Right lobe of liver (tissue), 6 donors: ENCODE measurements around the gene ADARB2. TPM values are rescaled to one million over a fixed set of nuclear protein-coding genes. Genes with fewer than 3 reads are reported as not detected.

Experiments used
- ATAC-seq, 4 donors: fragments of 200-7000 bp; cut with Tn5 transposase; one replicate each; pipeline ENCODE4 v1.9.1; 2020; ENCODE audit warnings: mild to moderate bottlenecking in 4 of 4, moderate library complexity in 4 of 4
- DNase-seq, 3 donors: peaks; one replicate each; pipeline ENCODE4 v3.0.0-alpha.2; 2020
- H3K27ac ChIP-seq, 3 donors: fragments of 200-600 bp; one replicate each; pipeline ENCODE4 v1.8.0; 2022
- H3K27me3 ChIP-seq, 2 donors: fragments of 200-600 bp; one replicate each; pipeline ENCODE4 v1.8.0; 2022
- H3K36me3 ChIP-seq, 4 donors: fragments of 200-600 bp; sonication (generic) in 1 of 4; one replicate each; pipeline versions ENCODE4 v1.5.1 to v1.8.0; 2017 to 2022; ENCODE audit warnings: control low read depth in 1 of 4
- H3K4me1 ChIP-seq, 4 donors: fragments of 200-600 bp; sonication (generic) in 1 of 4; one replicate each; pipeline versions ENCODE4 v1.5.1 to v1.8.0; 2017 to 2022; ENCODE audit warnings: control low read depth in 1 of 4
- H3K4me3 ChIP-seq, 3 donors: fragments of 200-600 bp; one replicate each; pipeline ENCODE4 v1.8.0; 2022
- H3K9me3 ChIP-seq, 4 donors: fragments of 200-600 bp; sonication (generic) in 1 of 4; one replicate each; pipeline versions ENCODE4 v1.5.1 to v1.8.0; 2017 to 2022; ENCODE audit warnings: control low read depth in 1 of 4
- CTCF ChIP-seq, 4 donors: fragments of 200-600 bp in 3 of 4; fragments of 450-650 bp in 1 of 4; IDR thresholded peaks; one replicate each; pipeline versions ENCODE4 v1.5.1 to v1.8.0; 2016 to 2022; ENCODE audit warnings: antibody characterized with exemption in 4 of 4, mild to moderate bottlenecking in 2 of 4
- POLR2A ChIP-seq: fragments of 450-650 bp; IDR thresholded peaks from one replicate; pipeline ENCODE4 v1.6.1; 2017; ENCODE audit warnings: antibody characterized with exemption, mild to moderate bottlenecking
- WGBS: methylation state at CpG from one replicate; pipeline ENCODE4 v1.1.6; 2018; ENCODE audit warnings: low coverage, low lambda C conversion rate; ENCODE audit not compliant: insufficient coverage; ENCODE audit errors: missing lambda C conversion rate; 5-methylcytosine and 5-hydroxymethylcytosine counted together
- intact Hi-C, 2 donors: fragments of 100-400 bp; cut with DNase I; formaldehyde crosslinking; loops; one replicate each; pipeline versions ENCODE4 v1.11.2 to v1.14.1; 2022
- total RNA-seq, 6 experiments: library from RNA; depleted of rRNA in 2 of 6; stranded (reverse); fragments of >200 nt in 2 of 6; fragmentation: NEBNext Ultra II Directional in 3 of 6; extraction: Animal tissue kit (Norgen Biotek cat#: 25700) in 3 of 6; gene quantifications; one replicate each; pipeline versions ENCODE4 v1.1.0 to v1.2.4, GENCODE V29; 2016 to 2023
- donor health status: DM: no; HTN: yes; CAD: no.
- donor health status: DM: no; HTN: no; CAD: no.
- donor health status: DM: no; HTN: no; CAD: no.
- donor health status: DM: no; HTN: yes; CAD: no.
- donor health status: DM: no; HTN: yes; CAD: no.

Gene ADARB2
- total RNA-seq, 6 experiments from 2014 or later, result 0.07 to 0.68 (median 0.42) TPM

DNA sequence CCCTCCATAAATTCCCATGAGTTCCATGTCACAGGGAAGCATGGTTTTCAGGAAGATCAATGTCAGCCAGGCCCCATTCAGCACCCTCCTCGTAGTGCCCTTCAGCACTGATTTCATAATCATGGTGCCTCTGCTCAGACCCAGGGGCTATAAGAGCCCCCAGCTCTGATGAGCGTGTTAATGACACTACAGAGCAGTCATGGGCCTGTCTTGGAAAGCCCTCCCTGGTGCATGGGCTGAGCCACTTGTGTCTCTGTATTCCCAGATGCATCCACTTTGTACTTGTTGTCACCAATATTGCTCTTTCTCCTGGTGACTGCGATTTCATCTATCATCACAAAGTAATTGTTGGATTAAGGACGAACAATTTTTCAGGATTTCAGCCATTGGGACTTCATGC lies 154.6 kb downstream of the ADARB2 start:
- no peaks in the 10 kb centered on the region for H3K27me3 ChIP-seq
- DNase-seq, result no peak
- no peaks in the 10 kb centered on the region for H3K4me1 ChIP-seq
- intact Hi-C loops, result no loop called here
- no peaks in the 10 kb centered on the region for H3K36me3 ChIP-seq
- ATAC-seq, result no peak
- H3K27ac ChIP-seq, result no peak overlapping the region
- WGBS, result 46% methylated on average over 3 of the region's 4 CpGs
- no peak overlapping the region for H3K4me3 ChIP-seq
- TF ChIP-seq POLR2A (no peak), CTCF (IDR thresholded peaks at IDR 0.05) (no peak)
- H3K9me3 ChIP-seq, result no peaks in the 10 kb centered on the region

DNA sequence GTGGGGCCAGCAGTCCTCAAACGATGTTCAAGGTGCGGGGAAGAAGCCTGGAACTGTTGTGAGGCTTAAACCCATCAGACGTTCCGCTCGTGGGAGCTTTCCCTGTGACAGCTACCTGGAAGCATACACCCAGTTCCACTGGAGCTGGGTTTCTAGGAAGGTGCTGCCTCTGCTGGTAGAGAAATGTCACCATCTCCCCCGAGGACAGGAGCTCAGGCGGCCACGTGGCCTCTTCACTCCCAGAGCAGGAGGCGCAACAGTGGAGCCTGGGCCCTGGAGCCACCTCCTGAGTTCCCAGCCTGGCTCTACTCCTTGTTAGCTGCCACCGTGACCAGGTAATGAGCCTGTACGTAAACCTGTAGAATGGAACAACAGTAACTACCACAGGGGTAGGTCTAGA lies 156.1 kb downstream of the ADARB2 start:
- Histone ChIP-seq H3K27me3 (no peaks in the 10 kb centered on the region), H3K4me3 (no peak overlapping the region), H3K4me1 (no peaks in the 10 kb centered on the region), H3K9me3 (no peaks in the 10 kb centered on the region), H3K27ac (no peak overlapping the region), H3K36me3 (no peaks in the 10 kb centered on the region)
- DNase-seq, result peak in 1 of 3 donors; percentile 30
- intact Hi-C loops, result no loop called here
- no CpG with 5 or more reads among the region's 11 CpGs for WGBS
- TF ChIP-seq CTCF (IDR thresholded peaks at IDR 0.05) (no peak), POLR2A (no peak)
- ATAC-seq, result no peak

GRCh38 chr10:1579671-1580070 lies 157.7 kb downstream of the ADARB2 start:
- Histone ChIP-seq H3K36me3 (no peaks in the 10 kb centered on the region), H3K9me3 (no peaks in the 10 kb centered on the region), H3K4me1 (no peaks in the 10 kb centered on the region), H3K27me3 (no peaks in the 10 kb centered on the region), H3K27ac (no peak overlapping the region), H3K4me3 (no peak overlapping the region)
- intact Hi-C loops, result no loop called here
- 28% methylated on average over 8 of the region's 9 CpGs for WGBS
- DNase-seq (peak in 1 of 3 donors; percentile 13), ATAC-seq (no peak)
- no peak for TF ChIP-seq CTCF (IDR thresholded peaks at IDR 0.05)
- TF ChIP-seq POLR2A, result no peak

DNA sequence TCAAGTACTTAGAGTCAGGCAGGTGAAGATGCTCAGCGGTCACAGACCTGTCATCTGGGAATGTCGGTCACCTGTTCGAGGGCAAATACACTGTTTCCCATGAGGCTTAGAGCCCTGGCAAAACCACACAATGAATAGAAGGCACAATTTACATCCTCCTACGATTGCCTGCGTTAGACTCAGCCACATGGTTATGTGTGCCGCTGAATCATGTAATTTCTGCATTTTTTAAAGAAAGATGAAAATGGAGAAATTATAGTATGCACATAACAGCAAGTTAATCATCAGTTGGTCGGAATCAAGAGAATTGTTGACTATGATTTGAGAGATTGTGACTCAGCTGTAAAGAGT lies 158.2 kb downstream of the ADARB2 start:
- Histone ChIP-seq H3K4me3 (no peak overlapping the region), H3K9me3 (no peaks in the 10 kb centered on the region), H3K27ac (no peak overlapping the region), H3K27me3 (no peaks in the 10 kb centered on the region), H3K36me3 (no peaks in the 10 kb centered on the region), H3K4me1 (no peaks in the 10 kb centered on the region)
- ATAC-seq (no peak), DNase-seq (no peak)
- WGBS, result 50% methylated on average over 7 of the region's 7 CpGs
- intact Hi-C loops, result no loop called here
- no peak for TF ChIP-seq CTCF (IDR thresholded peaks at IDR 0.05)
- no peak for TF ChIP-seq POLR2A
